ENCODE results near the gene DPP9.

Gene DPP9

GRCh38 chr19:4653793-4654436, 69.7 kb downstream of the DPP9 start:
- DNase-seq = no peak

GRCh38 chr19:4652075-4652474, 71.6 kb downstream of the DPP9 start:
- no peak for DNase-seq

GRCh38 chr19:4650159-4650558, 73.5 kb downstream of the DPP9 start:
- no peak for DNase-seq

GRCh38 chr19:4649392-4650047, 74.1 kb downstream of the DPP9 start:
- DNase-seq = no peak

GRCh38 chr19:4647676-4648644, 75.7 kb downstream of the DPP9 start:
- DNase-seq = no peak

GRCh38 chr19:4645718-4646117, 77.9 kb downstream of the DPP9 start:
- no peak for DNase-seq

GRCh38 chr19:4642625-4643024, 81.0 kb downstream of the DPP9 start:
- DNase-seq = no peak

- no peak for DNase-seq
Measured at GRCh38 chr19:4641132-4641531, 82.5 kb downstream of the DPP9 start.

GRCh38 chr19:4640247-4641000, 83.2 kb downstream of the DPP9 start:
- no peak for DNase-seq

- DNase-seq = no peak
Measured at GRCh38 chr19:4639531-4640246, 84.0 kb downstream of the DPP9 start.

GRCh38 chr19:4638828-4639530, 84.7 kb downstream of the DPP9 start, which contains the start of gene TNFAIP8L1:
Gene TNFAIP8L1 (plus strand): TSS chr19:4639516. CDS start chr19:4651870, 12,354 bp downstream.
- peak; percentile 90 for DNase-seq

GRCh38 chr19:4638317-4638716, 85.3 kb downstream of the DPP9 start:
- DNase-seq = no peak

- no peak for DNase-seq
Measured at GRCh38 chr19:4636761-4637160, 86.9 kb downstream of the DPP9 start.

GRCh38 chr19:4636151-4636717, 87.4 kb downstream of the DPP9 start:
- DNase-seq = no peak

- DNase-seq = no peak
Measured at GRCh38 chr19:4635754-4636116, 87.9 kb downstream of the DPP9 start.

GRCh38 chr19:4633140-4633967, 90.3 kb downstream of the DPP9 start:
- no peak for DNase-seq

Data from NCI-H446 treated with DMSO at 0.1 percent for 48 hours (cell line).